ENCODE data around the gene ZNF516.

Gene ZNF516

GRCh38 chr18:76503649-76504386 is 8.8 kb upstream of the ZNF516 start:
- Histone ChIP-seq H3K4me3 (ENCODE audit: low read depth, low read length) (no peak overlapping the region), H3K27ac (ENCODE audit: extremely low read depth, low read depth, low read length) (no peak overlapping the region), H3K36me3 (ENCODE audit: control insufficient read depth in 2 of 2, insufficient read depth in 1 of 2, low read length in 2 of 2) (no peaks in the 10 kb centered on the region), H3K4me1 (ENCODE audit: control insufficient read depth, insufficient read depth, low read length) (no peaks in the 10 kb centered on the region), H3K9me3 (ENCODE audit: control insufficient read depth, insufficient read depth, low read depth, low read length) (no peaks in the 10 kb centered on the region)
- POLR2A ChIA-PET, result interaction anchor here (0.6 kb wide), 1 partner anchor 1720 kb away, joined by 4 read pairs; no protein-coding TSS in a partner anchor
- TF ChIP-seq ZNF416 (tag by site-specific recombination; IDR thresholded peaks at IDR 0.05) (no peak), ZNF18 (tag by site-specific recombination; IDR thresholded peaks at IDR 0.05) (0 out of 2 replicates have a peak, but pooled peaks have one; percentile 27)
- CTCF ChIA-PET, result no interaction called here

GRCh38 chr18:76502551-76502950 is 7.5 kb upstream of the ZNF516 start:
- H3K4me3 ChIP-seq (ENCODE audit: low read depth, low read length), result no peak overlapping the region
- no peak for TF ChIP-seq ZNF48 (tag by site-specific recombination; IDR thresholded peaks at IDR 0.05)
- no peak for TF ChIP-seq MYNN (tag by site-specific recombination; IDR thresholded peaks at IDR 0.05; ENCODE audit: borderline replicate concordance)
- no peak for TF ChIP-seq ZNF391 (tag by site-specific recombination; IDR thresholded peaks at IDR 0.05; ENCODE audit: borderline replicate concordance, low read depth)
- no peak for TF ChIP-seq ZNF146 (tag by site-specific recombination; IDR thresholded peaks at IDR 0.05)
- no peak for TF ChIP-seq ZNF529 (tag by site-specific recombination; IDR thresholded peaks at IDR 0.05; ENCODE audit: insufficient replicate concordance)
- TF ChIP-seq ZNF248 (tag by site-specific recombination; IDR thresholded peaks at IDR 0.05), result no peak
- TF ChIP-seq ZNF2 (tag by site-specific recombination; IDR thresholded peaks at IDR 0.05), result no peak
- TF ChIP-seq ZNF280D (tag by site-specific recombination; IDR thresholded peaks at IDR 0.05), result no peak
- no peak for TF ChIP-seq PRDM1 (tag by site-specific recombination; IDR thresholded peaks at IDR 0.05)
- TF ChIP-seq ZNF23 (tag by site-specific recombination; IDR thresholded peaks at IDR 0.05; ENCODE audit: borderline replicate concordance), result no peak
- no peak for TF ChIP-seq ZSCAN30 (tag by site-specific recombination; IDR thresholded peaks at IDR 0.05)
- TF ChIP-seq ZFP3 (tag by site-specific recombination; IDR thresholded peaks at IDR 0.05; ENCODE audit: low read depth), result no peak
- no peak for TF ChIP-seq ZSCAN18 (tag by site-specific recombination; IDR thresholded peaks at IDR 0.05)
- no peak for TF ChIP-seq PRDM6 (tag by site-specific recombination; IDR thresholded peaks at IDR 0.05)
- no peak for TF ChIP-seq ZNF621 (tag by site-specific recombination; IDR thresholded peaks at IDR 0.05)
- TF ChIP-seq TRIM28 (IDR thresholded peaks at IDR 0.05; ENCODE audit: borderline replicate concordance, low read length), result no peak
- TF ChIP-seq ZNF16 (tag by site-specific recombination; IDR thresholded peaks at IDR 0.05; ENCODE audit: low read depth), result no peak
- no peak for TF ChIP-seq ZNF280C (tag by site-specific recombination; IDR thresholded peaks at IDR 0.05)
- CTCF ChIA-PET, result no interaction called here
- H3K9me3 ChIP-seq (ENCODE audit: control insufficient read depth, insufficient read depth, low read depth, low read length), result no peaks in the 10 kb centered on the region
- H3K36me3 ChIP-seq (ENCODE audit: control insufficient read depth in 2 of 2, insufficient read depth in 1 of 2, low read length in 2 of 2), result no peaks in the 10 kb centered on the region
- H3K4me1 ChIP-seq (ENCODE audit: control insufficient read depth, insufficient read depth, low read length), result no peaks in the 10 kb centered on the region
- H3K27ac ChIP-seq (ENCODE audit: extremely low read depth, low read depth, low read length), result no peak overlapping the region
- POLR2A ChIA-PET, result interaction anchor here (1.2 kb wide), 1 partner anchor 10 kb away, joined by 4 read pairs; no protein-coding TSS in a partner anchor

All from HEK293 (cell line).